ENCODE results near the gene MGAT4C.

MGAT4C gene

DNA sequence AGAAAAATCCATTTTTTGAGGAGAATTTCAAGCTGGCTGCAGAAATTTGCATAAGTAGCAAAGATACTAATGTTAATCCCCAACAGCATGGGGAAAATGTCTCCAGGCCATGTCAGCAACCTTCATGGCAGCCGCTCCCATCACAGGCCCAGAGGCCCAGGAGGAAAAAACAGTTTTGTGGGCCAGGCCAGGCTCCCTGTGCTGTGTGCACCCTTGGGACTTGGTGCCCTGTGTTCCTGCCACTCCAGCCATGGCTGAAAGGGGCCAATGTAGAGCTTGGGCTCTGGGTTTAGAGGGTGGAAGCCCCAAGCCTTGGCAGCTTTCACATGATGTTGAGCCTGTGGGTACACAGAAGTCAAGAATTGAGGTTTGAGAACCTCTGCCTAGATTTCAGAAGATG lies 76.3 kb downstream of the MGAT4C start:
- TF ChIP-seq ZC3H10 (CRISPR knock-in tag; IDR thresholded peaks at IDR 0.05) (no peak), TCF4 (CRISPR knock-in tag; IDR thresholded peaks at IDR 0.05; ENCODE audit: borderline replicate concordance) (no peak), ZNF565 (CRISPR knock-in tag; conservative IDR thresholded peaks at IDR 0.05; ENCODE audit: low read depth) (no peak), ISL1 (CRISPR knock-in tag; IDR thresholded peaks at IDR 0.05) (no peak), PPARA (CRISPR knock-in tag; IDR thresholded peaks at IDR 0.05; ENCODE audit: borderline replicate concordance) (no peak)
- TF ChIP-seq, protein P1, sequence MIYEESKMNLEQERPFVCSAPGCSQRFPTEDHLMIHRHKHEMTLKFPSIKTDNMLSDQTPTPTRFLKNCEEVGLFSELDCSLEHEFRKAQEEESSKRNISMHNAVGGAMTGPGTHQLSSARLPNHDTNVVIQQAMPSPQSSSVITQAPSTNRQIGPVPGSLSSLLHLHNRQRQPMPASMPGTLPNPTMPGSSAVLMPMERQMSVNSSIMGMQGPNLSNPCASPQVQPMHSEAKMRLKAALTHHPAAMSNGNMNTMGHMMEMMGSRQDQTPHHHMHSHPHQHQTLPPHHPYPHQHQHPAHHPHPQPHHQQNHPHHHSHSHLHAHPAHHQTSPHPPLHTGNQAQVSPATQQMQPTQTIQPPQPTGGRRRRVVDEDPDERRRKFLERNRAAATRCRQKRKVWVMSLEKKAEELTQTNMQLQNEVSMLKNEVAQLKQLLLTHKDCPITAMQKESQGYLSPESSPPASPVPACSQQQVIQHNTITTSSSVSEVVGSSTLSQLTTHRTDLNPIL (CRISPR knock-in tag; IDR thresholded peaks at IDR 0.05; ENCODE audit: low read depth) = no peak
- ATAC-seq = no peak

DNA sequence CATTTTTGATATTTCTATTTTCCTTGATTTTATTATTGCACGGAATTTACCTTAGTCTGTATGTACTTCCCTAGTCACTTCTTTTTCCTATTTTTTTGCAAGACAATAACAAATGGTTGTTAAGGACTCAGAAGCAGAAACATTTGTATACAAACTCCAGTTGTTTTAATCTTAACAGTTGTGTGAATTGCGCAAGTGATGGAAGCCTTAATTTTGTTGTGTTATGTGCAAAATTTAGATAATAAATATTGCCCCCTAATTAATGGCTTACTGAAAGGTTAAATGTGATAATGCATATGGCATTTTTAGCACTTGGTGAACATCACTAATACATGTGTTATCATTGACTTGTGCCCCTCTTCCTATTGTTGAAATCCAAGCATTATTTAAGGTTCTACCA lies 82.0 kb downstream of the MGAT4C start:
- no peak for ATAC-seq
- TF ChIP-seq ZFP30 (CRISPR knock-in tag; IDR thresholded peaks at IDR 0.05) = no peak
- TF ChIP-seq SNAI2 (CRISPR knock-in tag; IDR thresholded peaks at IDR 0.05) = no peak

DNA sequence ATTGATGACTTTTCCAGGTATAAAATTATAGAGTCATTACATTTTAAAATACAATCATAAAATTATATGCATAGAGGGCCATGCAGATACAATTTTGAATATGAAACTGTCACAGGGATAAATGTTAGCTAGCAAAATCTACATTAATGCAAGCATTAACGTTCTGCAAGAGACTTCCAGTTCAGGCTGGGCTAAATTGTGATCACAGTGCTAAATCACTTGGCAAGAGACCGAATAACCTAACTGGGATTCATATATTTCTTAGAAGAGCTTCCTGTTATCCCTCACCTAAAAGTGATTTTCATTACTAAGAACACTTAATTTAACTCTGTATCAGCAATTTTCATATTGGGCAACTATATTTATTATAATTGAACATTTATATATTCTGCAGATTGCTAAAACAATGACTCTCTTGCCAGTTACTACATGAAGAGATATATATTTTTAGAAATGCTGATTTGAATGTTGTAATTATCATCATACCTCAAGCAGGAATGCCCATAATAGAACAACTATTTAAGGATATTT lies 83.2 kb downstream of the MGAT4C start:
- ATAC-seq = no peak
- TF ChIP-seq PPARA (CRISPR knock-in tag; IDR thresholded peaks at IDR 0.05; ENCODE audit: borderline replicate concordance) (no peak), RARB (CRISPR knock-in tag; IDR thresholded peaks at IDR 0.05) (no peak), ESRRG (CRISPR knock-in tag; IDR thresholded peaks at IDR 0.05) (no peak), OSR1 (CRISPR knock-in tag; IDR thresholded peaks at IDR 0.05) (no peak), ZNF70 (CRISPR knock-in tag; IDR thresholded peaks at IDR 0.05) (no peak), ARNTL (CRISPR knock-in tag; IDR thresholded peaks at IDR 0.05; ENCODE audit: borderline replicate concordance, low read depth) (no peak), ZC3H10 (CRISPR knock-in tag; IDR thresholded peaks at IDR 0.05) (no peak), GLIS3 (CRISPR knock-in tag; IDR thresholded peaks at IDR 0.05) (no peak), BACH2 (CRISPR knock-in tag; IDR thresholded peaks at IDR 0.05; ENCODE audit: borderline replicate concordance) (no peak), CSDC2 (CRISPR knock-in tag; IDR thresholded peaks at IDR 0.05) (no peak)
- TF ChIP-seq, protein P1 (CRISPR knock-in tag; IDR thresholded peaks at IDR 0.05; ENCODE audit: low read depth) = no peak
- TF ChIP-seq, protein P2, sequence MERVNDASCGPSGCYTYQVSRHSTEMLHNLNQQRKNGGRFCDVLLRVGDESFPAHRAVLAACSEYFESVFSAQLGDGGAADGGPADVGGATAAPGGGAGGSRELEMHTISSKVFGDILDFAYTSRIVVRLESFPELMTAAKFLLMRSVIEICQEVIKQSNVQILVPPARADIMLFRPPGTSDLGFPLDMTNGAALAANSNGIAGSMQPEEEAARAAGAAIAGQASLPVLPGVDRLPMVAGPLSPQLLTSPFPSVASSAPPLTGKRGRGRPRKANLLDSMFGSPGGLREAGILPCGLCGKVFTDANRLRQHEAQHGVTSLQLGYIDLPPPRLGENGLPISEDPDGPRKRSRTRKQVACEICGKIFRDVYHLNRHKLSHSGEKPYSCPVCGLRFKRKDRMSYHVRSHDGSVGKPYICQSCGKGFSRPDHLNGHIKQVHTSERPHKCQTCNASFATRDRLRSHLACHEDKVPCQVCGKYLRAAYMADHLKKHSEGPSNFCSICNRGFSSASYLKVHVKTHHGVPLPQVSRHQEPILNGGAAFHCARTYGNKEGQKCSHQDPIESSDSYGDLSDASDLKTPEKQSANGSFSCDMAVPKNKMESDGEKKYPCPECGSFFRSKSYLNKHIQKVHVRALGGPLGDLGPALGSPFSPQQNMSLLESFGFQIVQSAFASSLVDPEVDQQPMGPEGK (CRISPR knock-in tag; IDR thresholded peaks at IDR 0.05; ENCODE audit: borderline replicate concordance) = no peak
- TF ChIP-seq, protein P3, sequence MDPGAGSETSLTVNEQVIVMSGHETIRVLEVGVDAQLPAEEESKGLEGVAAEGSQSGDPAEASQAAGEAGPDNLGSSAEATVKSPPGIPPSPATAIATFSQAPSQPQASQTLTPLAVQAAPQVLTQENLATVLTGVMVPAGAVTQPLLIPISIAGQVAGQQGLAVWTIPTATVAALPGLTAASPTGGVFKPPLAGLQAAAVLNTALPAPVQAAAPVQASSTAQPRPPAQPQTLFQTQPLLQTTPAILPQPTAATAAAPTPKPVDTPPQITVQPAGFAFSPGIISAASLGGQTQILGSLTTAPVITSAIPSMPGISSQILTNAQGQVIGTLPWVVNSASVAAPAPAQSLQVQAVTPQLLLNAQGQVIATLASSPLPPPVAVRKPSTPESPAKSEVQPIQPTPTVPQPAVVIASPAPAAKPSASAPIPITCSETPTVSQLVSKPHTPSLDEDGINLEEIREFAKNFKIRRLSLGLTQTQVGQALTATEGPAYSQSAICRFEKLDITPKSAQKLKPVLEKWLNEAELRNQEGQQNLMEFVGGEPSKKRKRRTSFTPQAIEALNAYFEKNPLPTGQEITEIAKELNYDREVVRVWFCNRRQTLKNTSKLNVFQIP (CRISPR knock-in tag; IDR thresholded peaks at IDR 0.05; ENCODE audit: borderline replicate concordance, low read depth) = no peak
- TF ChIP-seq, protein P4, sequence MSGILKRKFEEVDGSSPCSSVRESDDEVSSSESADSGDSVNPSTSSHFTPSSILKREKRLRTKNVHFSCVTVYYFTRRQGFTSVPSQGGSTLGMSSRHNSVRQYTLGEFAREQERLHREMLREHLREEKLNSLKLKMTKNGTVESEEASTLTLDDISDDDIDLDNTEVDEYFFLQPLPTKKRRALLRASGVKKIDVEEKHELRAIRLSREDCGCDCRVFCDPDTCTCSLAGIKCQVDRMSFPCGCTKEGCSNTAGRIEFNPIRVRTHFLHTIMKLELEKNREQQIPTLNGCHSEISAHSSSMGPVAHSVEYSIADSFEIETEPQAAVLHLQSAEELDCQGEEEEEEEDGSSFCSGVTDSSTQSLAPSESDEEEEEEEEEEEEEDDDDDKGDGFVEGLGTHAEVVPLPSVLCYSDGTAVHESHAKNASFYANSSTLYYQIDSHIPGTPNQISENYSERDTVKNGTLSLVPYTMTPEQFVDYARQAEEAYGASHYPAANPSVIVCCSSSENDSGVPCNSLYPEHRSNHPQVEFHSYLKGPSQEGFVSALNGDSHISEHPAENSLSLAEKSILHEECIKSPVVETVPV (CRISPR knock-in tag; IDR thresholded peaks at IDR 0.05) = no peak

DNA sequence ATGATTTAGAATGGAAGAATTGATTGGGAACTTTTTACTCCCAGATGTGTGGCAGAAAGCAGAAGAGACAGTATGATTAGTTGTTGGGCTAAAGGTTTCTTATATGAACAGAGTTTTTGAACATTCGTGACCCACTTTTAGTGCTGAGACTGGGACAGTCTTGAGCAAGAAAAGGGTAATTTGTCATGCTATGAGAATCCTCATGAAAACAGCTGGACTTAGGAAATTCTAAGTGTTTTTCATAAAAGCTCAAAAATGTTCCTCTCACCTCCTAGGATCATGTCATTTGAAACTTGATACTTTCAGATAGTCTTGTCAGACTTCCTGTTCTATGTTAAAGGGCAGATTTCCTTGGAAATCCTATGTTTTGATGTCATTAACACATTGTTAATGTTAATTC lies 86.1 kb downstream of the MGAT4C start:
- TF ChIP-seq, protein P1 (CRISPR knock-in tag; IDR thresholded peaks at IDR 0.05; ENCODE audit: low read depth) = no peak
- TF ChIP-seq, protein P4 (CRISPR knock-in tag; IDR thresholded peaks at IDR 0.05) = no peak
- no peak for TF ChIP-seq GLIS3 (CRISPR knock-in tag; IDR thresholded peaks at IDR 0.05)
- no peak for TF ChIP-seq CSDC2 (CRISPR knock-in tag; IDR thresholded peaks at IDR 0.05)
- no peak for TF ChIP-seq ISL1 (CRISPR knock-in tag; IDR thresholded peaks at IDR 0.05)
- no peak for TF ChIP-seq OSR1 (CRISPR knock-in tag; IDR thresholded peaks at IDR 0.05)
- no peak for TF ChIP-seq ZNF565 (CRISPR knock-in tag; conservative IDR thresholded peaks at IDR 0.05; ENCODE audit: low read depth)
- no peak for ATAC-seq
